NCI-H748 (cell line): Measurements from ENCODE around the gene ELFN2.

Experiments
- DNase-seq: peaks from one replicate; lab custom pipeline; 2025; ENCODE audit not compliant: unreplicated experiment; lab: John Stamatoyannopoulos, UW

Gene ELFN2

GRCh38 chr22:37363261-37363992, 63.9 kb downstream of the ELFN2 start:
- DNase-seq: no peak

DNA sequence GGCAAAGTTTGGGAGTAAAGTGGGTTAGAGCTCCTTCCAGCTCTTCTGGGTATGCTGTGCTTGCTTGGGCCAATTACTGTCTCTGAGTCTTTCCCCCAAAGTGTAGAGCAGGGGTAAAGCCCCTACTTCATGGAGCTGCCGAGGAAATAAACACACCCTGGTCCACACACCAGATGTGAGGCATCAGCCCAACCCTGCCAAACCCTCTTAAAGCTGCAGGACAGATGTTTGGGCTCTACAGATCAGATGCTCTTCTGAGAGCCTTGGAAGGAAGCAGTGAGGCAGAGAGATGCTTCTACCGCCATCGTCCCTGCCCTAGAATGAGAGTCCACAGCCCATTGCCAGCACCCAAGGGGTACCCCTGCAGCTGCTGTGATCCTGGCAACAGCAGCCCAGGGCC, 64.7 kb downstream of the ELFN2 start:
- no peak for DNase-seq

DNA sequence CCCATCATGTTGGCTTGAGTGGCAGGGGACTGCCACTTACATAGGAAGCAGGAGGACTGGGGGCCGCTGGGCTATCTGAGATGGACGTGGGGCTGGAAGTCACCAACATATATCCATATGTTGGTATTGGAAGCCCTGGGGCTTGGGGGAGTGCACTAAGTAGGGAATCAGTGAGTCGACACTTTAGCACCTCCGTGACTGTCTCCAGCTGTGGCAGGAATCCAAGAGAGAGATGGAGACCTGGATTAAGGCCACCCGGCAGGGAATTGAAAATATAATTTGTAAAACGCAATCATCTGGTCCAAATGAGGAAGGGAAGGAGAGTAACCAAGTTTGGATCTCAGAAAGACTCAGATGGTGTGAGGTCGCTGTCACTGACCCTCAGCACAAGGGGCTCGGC, 68.4 kb downstream of the ELFN2 start:
- no peak for DNase-seq

GRCh38 chr22:37358386-37358785, 68.9 kb downstream of the ELFN2 start:
- no peak for DNase-seq

DNA sequence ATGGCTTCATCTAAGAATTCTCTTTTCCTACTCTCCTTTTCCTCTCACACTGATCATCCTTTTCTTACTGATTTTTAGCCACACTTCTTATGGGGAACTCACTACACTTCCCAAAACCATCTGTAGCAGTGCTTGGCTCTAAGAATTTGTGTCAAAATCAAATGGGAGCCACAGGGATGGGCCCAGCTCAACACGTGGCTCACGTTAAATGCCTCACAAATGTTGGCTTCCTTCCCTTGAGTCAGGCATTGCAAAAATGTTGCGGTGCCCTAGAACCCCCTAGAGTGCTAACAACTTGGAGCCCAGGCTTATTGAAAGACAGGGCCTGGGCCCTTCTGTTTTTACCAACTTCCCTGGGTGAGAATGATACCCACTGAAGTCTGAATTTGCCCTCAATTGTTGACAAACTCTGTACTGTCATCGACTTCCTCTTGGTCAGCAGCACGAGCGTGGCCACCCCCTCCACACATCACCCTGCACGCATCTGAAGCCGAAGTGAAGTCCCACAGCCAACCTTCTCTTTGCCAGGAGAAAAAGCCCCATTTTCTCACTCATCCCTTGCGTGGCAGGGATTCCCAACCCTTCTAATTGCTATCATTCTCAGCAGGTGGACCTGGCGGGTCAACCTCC, 69.7 kb downstream of the ELFN2 start:
- no peak for DNase-seq

DNA sequence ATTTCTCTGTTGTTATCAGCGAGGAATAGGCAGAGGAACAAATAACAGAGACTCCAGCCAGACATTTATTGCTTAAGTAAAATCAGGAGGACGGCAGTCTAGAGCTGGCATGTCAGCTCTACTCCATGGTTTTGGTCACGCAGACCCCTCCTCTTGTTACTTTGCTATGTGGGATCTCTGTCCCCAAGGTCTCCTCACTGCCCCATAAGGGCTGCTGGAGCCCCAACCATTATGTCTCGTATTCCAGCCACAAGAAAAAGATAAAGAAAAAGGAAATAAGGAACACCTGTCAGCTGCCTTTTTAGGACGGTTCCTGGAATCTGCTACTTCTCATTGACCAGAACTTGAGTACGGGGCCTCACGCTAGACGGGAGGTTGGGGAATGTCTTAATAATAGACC, 70.4 kb downstream of the ELFN2 start:
- DNase-seq: no peak

DNA sequence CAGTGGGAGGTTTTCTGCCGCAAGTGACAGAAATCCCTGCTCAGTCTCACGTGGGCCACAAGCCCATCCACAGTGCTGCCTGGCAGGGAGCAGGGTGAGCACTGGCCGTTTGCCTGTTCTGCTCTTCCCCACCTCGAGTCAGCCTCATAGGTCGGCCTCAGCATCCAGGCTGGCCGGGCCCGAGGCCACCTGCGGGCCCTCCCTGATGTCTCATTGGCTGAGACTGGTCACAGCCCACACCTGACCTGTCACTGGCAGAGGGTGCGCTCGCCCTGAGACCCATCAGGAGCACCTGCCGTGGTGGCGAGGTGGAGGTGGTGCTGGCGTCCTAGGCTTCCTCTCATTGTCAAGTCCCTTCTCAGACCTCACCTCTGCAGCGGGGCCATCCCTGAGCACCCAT, 72.1 kb downstream of the ELFN2 start:
- no peak for DNase-seq

DNA sequence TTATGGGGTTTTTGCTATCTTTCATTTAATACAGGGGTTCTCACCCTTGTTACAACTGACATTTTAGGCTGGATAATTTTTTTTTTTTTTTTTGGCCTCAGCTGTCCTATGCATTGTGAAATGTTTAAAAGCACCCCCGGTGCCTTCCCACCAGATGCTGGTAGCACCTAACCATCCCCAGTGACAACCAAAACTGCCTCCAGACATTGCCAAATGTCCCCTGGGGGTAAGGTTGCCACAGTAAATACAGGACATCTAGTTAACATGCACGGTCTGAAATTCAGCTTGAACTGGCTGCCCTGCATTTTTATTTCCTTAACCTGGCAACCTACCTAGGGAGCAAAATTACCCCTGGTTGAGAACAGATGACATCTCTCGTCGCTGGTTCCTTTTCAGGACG, 72.6 kb downstream of the ELFN2 start:
- no peak for DNase-seq

- DNase-seq: no peak
These were observed 73.0 kb downstream of the ELFN2 start for GRCh38 chr22:37354261-37354660.

DNA sequence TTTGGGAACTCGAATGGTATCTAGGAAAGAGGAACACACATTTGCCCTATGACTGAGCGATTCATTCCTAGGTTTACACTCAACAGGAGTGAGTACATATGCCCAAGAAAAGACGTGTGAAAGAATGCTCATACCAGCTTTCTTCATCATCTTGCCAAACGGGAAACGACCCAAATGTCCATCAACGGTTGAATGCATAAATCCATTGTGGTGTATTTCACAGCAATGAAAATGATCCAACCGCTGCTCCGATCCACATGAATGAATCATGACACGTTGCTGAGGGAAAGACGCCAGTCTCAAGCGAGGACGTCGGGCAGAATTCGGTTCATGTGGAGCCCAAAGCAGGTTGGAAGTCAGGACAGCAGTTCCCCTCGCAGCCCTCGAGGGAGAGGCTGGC, 73.4 kb downstream of the ELFN2 start:
- no peak for DNase-seq

DNA sequence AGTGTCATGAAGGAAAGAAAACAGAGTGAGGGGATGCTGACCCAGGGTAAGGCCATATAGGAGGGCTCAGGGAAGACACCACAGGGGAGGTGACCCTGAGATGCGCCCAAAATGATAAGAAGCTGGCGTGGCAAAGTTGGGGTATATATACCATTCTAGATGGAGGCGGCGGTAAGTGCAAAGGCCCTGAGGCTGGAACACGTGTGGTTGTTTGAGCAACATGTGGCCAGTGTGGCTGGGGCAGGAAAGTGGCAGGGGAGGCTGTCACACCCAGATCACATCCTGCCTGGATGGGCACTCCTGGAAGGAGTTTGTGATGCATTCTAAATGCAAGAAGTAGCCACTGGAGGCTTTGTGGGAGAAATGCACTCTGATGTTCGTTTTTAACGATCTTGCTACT, 74.8 kb downstream of the ELFN2 start:
- DNase-seq: no peak

GRCh38 chr22:37351232-37351631, 76.0 kb downstream of the ELFN2 start:
- DNase-seq: no peak

DNA sequence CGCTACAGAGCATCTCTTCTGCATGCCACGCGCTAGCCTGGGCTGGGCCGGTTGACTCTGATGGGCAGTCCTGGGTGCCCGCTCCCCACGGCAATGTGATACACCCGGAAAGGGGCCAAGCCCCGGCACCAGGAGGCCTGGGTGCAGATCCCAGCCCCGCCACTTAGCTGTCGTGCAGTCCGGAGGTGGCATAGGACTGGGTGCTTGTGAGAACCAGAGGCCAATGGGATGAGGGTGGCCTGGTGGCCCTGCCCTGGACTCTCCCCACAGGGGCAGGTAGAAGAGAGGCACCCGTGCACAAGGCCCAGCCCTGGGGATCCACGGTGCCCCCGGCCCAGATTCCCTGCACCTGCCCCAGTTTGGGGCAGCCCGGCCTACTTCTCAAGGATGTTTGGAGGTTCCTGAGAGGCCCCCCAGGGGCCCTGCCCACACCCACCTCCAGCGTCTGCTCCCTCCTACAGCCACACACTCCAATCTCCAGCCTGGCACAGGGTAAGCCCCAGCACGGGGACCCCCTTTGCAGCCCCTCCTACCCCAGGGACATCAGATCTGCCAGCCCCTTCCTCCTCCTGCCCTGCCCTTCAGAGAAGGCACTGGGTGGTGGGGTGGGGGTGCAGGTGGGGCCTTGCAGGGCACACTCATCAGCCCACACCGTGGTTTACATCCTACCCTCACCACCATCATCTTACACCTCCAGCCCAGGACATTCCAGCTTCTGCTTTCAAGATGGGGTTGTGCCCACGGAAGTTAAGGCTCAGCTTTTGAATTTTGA, 78.0 kb downstream of the ELFN2 start:
- DNase-seq: no peak

DNA sequence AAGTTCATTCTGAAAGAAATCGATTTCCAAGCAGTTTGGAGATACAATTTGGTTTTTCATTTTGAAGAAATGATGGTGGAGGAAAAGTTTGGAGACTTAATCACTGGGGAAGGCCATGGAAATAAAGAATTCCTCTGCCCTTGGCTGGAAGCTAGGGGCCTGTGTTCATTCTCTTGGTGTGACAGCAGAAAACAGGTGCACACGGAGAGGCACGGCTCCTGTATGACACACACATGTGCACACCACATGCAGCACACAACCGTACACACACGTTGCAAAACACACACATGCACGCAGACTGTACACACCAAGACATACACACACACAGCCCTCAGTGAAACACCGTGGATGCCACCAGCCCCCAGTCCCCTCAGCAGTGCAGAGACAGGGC, 80.8 kb downstream of the ELFN2 start:
- no peak for DNase-seq

GRCh38 chr22:37345863-37346504, 81.3 kb downstream of the ELFN2 start:
- DNase-seq: no peak

DNA sequence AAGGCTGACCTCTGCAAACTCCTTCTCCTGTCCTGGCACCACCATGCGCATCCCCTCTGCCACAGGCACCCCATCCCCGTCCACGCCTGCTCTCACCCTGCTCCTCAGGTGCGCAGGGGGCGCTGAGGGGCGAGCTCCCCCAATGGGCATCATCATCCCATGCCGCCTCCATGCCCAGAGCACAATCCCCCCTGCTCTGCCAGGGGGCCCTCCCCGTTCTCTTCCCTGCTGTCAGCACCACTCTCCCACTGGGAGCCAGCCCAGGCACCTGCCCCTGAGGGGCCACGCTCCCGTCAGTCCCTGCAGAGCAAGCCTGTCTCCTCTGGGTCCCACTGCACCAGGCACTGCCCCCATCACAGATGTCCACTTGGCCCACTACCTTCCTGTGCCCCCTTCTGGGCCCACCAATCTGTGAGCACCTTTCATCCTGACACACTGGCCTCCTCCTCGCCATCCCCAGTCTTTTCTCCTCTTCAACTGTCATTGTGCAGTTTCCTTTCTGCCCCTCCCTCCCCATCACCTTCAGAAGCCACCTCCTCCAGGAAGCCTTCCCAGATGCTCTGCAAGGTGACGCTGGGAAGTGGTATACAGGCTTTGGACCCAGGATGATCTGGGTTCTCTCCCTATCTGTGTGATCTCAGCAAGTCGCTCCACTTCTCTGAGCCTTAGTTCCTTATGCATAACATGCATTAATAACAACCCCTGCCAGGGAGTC, 82.4 kb downstream of the ELFN2 start:
- DNase-seq: no peak

DNA sequence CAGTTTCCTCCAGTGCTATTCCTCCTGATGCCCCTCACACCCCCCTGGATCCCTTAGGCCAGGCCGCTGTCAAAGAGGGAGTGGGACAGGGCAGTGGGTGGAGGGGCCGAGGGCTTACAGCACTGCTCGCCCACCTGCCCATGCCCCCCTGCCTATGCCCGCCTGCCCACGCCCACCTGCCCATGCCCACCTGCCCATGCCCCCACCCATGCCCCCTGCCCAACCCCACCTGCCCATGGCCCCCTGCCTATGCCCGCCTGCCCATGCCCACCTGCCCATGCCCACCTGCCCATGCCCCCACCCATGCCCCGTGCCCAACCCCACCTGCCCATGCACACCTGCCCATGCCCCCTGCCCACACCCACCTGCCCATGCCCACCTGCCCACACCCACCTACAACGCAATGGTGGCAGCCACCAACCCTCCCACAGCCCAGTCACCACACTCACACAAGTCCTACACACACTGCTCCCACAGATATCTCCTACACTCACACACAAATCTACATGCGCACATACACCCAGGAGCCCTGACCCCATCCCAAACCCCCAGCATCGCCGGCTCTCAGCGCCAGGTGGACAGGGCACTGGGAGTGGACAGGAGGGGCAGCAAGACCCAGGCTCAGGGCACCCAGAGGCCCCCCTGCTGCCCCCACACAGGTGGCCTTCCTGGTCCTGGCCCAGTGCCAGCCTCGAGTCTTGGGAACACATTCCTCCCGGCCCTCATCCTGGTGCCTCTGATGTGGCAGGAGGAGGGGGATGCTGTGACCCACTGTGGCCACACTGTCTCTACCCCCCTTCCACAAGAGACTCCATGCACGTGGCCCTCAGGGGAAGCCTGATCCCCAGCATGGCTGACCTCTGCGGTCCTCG, 83.2 kb downstream of the ELFN2 start:
- DNase-seq: no peak

DNA sequence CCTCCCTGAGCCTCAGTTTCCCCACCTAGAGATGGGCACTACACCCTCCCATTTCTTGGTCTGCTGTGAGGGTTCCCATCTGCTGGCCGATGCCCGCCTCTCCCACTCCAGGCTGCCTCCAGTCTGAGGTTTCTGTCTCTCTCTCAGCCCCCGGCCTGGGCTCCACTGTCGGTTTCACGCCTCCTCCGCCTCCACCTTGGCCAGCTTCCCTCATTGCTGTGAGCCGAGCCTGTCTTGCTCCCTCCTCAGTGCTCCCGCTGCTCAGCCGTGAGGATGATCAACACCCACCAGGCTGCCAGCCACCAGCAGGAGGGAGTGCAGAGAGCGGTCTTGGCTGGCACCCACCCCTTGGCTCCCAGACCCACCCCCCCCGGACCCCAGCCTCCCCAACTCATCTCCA, 83.9 kb downstream of the ELFN2 start:
- no peak for DNase-seq

GRCh38 chr22:37342065-37342464, 85.2 kb downstream of the ELFN2 start:
- no peak for DNase-seq
